ENCODE results near the gene SOS2.

SOS2 gene

DNA sequence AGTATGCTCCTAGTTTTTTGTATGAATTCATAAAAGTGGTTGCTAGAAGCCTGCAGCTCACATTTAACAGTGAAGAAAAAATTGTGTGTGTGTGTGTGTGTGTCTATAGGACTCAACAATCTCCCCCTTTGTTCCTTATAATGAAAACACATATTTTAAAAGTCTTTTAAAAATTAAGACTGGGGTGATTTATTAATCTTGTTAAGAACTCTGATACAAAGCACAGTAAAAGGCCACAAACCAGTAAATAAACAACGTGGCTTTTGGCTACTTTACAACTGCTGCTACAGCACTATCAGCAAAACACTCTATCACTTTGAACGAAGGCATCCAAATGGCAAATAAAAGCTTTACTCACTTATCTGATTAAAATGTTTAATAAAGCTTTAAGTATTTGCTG is 114.4 kb downstream of the SOS2 start:
- DNase-seq = no peak
- TF ChIP-seq GATA1 (IDR thresholded peaks at IDR 0.05; ENCODE audit: low read depth, low read length) = no peak
- no peak for TF ChIP-seq POLR2A (IDR thresholded peaks at IDR 0.05; ENCODE audit: low read length)

GRCh38 chr14:50116181-50116956 is 115.0 kb downstream of the SOS2 start, which contains the start of gene VCPKMT:
Gene VCPKMT, minus strand, starts transcription at chr14:50116572. Its CDS starts 20 bp downstream, at chr14:50116552.
- TF ChIP-seq POLR2A (IDR thresholded peaks at IDR 0.05; ENCODE audit: low read length) (peak; percentile 95), GATA1 (IDR thresholded peaks at IDR 0.05; ENCODE audit: low read depth, low read length) (no peak)
- peak; percentile 95 to 98 for DNase-seq

DNA sequence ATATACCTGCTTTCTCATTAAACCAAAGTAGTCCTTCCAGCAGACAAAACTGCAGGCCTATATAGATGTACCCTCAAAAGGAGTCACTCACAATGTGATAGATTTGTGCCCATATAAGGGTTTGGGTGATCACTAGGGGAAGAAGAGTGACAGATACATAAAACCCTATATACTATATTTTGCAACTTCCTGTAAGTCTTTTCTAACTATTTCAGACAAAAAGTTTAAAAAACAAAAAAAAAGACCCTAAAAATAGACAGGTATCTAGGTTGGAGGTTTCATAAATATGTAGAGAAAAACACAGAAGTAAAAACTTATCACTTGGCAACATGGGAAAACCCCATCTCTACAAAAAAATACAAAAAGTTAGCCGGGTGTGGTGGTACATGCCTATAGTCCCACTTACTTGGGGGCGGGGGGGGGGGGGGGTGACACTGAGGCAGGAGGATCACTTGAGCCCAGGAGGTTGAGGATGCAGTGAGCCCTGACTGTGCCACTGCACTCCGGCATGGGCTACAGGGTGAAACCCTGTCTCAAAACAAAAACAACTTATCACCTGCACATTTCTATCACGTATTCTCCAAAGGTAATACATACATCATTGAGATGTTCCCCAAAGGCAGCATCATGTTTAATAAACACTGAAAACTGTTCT is 117.9 kb downstream of the SOS2 start:
- no peak for DNase-seq
- TF ChIP-seq POLR2A (IDR thresholded peaks at IDR 0.05; ENCODE audit: low read length) (no peak), GATA1 (IDR thresholded peaks at IDR 0.05; ENCODE audit: low read depth, low read length) (no peak)

- no peak for TF ChIP-seq POLR2A (IDR thresholded peaks at IDR 0.05; ENCODE audit: low read length)
- TF ChIP-seq GATA1 (IDR thresholded peaks at IDR 0.05; ENCODE audit: low read depth, low read length) = no peak
- no peak for DNase-seq
Measured at GRCh38 chr14:50110323-50111037, 120.9 kb downstream of the SOS2 start.

- DNase-seq = no peak
- no peak for TF ChIP-seq GATA1 (IDR thresholded peaks at IDR 0.05; ENCODE audit: low read depth, low read length)
- TF ChIP-seq POLR2A (IDR thresholded peaks at IDR 0.05; ENCODE audit: low read length) = no peak
Measured at GRCh38 chr14:50109342-50109741, 122.0 kb downstream of the SOS2 start.

DNA sequence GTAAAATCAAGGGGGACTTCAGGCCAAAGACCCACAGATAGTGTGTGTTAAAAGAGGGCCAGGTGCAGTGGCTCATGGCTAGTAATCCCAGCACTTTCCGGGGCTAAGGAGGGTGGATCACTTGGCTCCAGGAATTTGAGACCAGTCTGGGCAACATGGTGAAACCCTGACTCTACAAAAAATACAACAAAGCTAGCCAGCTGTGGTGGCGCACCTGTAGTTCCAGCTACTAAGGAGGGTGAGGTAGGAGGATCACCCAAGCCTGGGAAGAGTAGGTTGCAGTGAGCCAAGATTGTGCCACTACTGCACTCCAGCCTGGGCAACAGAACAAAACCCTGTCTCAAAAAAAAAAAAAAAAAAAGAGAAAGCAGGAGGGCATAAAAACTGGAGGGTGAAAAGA is 123.5 kb downstream of the SOS2 start:
- no peak for DNase-seq
- TF ChIP-seq POLR2A (IDR thresholded peaks at IDR 0.05; ENCODE audit: low read length) (no peak), GATA1 (IDR thresholded peaks at IDR 0.05; ENCODE audit: low read depth, low read length) (no peak)

DNA sequence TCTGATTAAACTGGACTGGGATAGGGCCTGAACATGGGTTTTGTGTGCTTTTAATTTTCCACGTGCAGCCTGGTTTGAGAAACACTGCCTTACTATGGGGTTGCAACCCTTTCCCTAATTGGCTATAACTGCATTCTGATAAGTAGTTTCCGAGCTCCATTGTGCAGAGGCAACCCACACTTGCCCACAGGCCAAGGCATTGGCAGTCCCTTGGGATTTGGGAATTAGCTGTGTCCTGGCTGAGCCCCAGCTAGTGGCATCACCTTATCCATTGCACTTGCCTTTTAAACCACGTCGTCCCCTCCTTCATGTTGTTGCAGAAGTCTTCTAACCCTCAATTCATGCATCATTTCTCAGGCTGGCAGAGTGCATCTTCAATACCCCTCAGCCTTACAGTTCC is 125.2 kb downstream of the SOS2 start:
- TF ChIP-seq POLR2A (IDR thresholded peaks at IDR 0.05; ENCODE audit: low read length) (no peak), GATA1 (IDR thresholded peaks at IDR 0.05; ENCODE audit: low read depth, low read length) (no peak)
- DNase-seq = no peak

GRCh38 chr14:50103558-50103957 is 127.8 kb downstream of the SOS2 start:
- TF ChIP-seq POLR2A (IDR thresholded peaks at IDR 0.05; ENCODE audit: low read length) (no peak), GATA1 (IDR thresholded peaks at IDR 0.05; ENCODE audit: low read depth, low read length) (no peak)
- no peak for DNase-seq

GRCh38 chr14:50101417-50101816 is 130.0 kb downstream of the SOS2 start:
- DNase-seq = no peak
- TF ChIP-seq POLR2A (IDR thresholded peaks at IDR 0.05; ENCODE audit: low read length) (no peak), GATA1 (IDR thresholded peaks at IDR 0.05; ENCODE audit: low read depth, low read length) (no peak)

- no peak for DNase-seq
- no peak for TF ChIP-seq GATA1 (IDR thresholded peaks at IDR 0.05; ENCODE audit: low read depth, low read length)
- no peak for TF ChIP-seq POLR2A (IDR thresholded peaks at IDR 0.05; ENCODE audit: low read length)
Measured at GRCh38 chr14:50100805-50101204, 130.6 kb downstream of the SOS2 start.

DNA sequence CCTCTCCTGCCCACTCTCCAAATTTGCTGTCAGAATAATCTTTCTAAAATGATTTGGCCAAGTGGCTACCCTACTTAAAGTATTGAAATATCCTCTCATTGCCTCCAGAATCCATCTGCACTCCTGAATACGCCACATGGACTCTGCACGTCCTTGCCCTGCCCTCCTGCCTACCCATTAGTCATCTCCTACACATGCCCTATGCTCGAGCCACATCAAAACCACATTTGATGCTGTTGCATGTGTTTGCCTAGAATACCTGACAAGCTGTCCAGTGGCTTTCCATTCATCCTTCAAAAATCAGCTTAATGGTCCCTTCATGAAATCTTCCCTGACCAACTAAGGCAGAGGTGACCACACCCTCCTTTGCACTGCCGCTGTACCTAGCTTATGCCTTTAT is 132.0 kb downstream of the SOS2 start:
- TF ChIP-seq GATA1 (IDR thresholded peaks at IDR 0.05; ENCODE audit: low read depth, low read length) (no peak), POLR2A (IDR thresholded peaks at IDR 0.05; ENCODE audit: low read length) (no peak)
- no peak for DNase-seq

DNA sequence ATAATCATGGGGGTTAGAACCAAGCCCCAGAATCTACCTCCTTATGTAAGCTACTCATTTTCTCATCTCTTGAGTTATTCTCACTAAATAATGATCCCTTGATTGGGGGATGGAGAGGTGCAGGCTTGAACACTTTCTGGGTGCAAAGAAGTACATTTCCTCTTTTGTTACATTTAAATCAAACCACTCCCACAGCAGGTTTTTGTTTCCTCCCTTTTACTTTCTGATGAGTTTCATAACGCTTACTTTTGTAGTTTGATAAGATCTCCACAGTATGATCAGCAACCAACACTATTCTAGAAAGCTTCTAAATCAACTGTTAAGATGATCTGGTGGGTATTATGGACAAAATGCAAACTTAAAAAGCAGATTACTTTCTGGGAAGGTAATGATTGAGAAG is 135.5 kb downstream of the SOS2 start:
- TF ChIP-seq GATA1 (IDR thresholded peaks at IDR 0.05; ENCODE audit: low read depth, low read length) = no peak
- no peak for TF ChIP-seq POLR2A (IDR thresholded peaks at IDR 0.05; ENCODE audit: low read length)
- no peak for DNase-seq

- TF ChIP-seq GATA1 (IDR thresholded peaks at IDR 0.05; ENCODE audit: low read depth, low read length) (no peak), POLR2A (IDR thresholded peaks at IDR 0.05; ENCODE audit: low read length) (no peak)
- no peak for DNase-seq
Measured at GRCh38 chr14:50094056-50094755, 137.2 kb downstream of the SOS2 start.

DNA sequence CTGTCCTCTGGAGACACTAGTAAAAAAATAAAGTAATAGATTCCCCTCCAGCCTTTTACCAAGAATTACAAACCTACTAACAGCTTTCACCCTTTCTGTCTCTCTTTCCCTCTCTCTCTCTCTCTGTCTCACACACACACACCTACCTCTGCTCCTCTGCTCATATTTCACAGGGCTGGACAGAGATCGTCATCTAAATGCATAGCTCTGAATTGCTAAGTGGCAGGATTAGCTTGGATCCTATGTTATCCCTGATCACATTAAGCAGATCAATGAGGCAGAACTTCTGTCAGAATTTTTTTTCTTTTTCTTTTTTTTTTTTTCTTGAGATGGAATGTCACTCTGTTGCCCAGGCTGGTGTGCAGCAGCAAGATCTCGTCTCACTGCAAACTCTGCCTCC is 137.9 kb downstream of the SOS2 start:
- DNase-seq = no peak

More for the DNA sequence above, 137.9 kb downstream of the SOS2 start:
- TF ChIP-seq GATA1 (IDR thresholded peaks at IDR 0.05; ENCODE audit: low read depth, low read length) (no peak), POLR2A (IDR thresholded peaks at IDR 0.05; ENCODE audit: low read length) (no peak)

Measured in erythroblast (primary cell).